Stimulated activated CD4-positive, alpha-beta T cell treated with anti-CD3 and anti-CD28 coated beads, Interleukin-4, amount 100 ng/mL, for 24 hours (primary cell): ENCODE data around the gene PNMA8B.
"Not testable (repeated sequence)": the region's sequence is repeated elsewhere in the genome, so short reads cannot be mapped to it uniquely, and the experiment has no call there.

Experiments
- DNase-seq: peaks from one replicate; pipeline ENCODE4 v3.0.0-alpha.2; 2020

PNMA8B gene

GRCh38 chr19:46513461-46514236 is 18.0 kb upstream of the PNMA8B start:
- peak; percentile 84 for DNase-seq

- DNase-seq = no peak
These were observed 15.6 kb upstream of the PNMA8B start for GRCh38 chr19:46511237-46511636.

- DNase-seq = no peak
These were observed 12.5 kb upstream of the PNMA8B start for GRCh38 chr19:46508206-46508605.

GRCh38 chr19:46503848-46504453 is 8.3 kb upstream of the PNMA8B start:
- no peak for DNase-seq

GRCh38 chr19:46502891-46503290 is 7.2 kb upstream of the PNMA8B start:
- no peak for DNase-seq

- DNase-seq = no peak
These were observed 4.0 kb upstream of the PNMA8B start for GRCh38 chr19:46499692-46500091.

- DNase-seq = no peak
These were observed 2.1 kb upstream of the PNMA8B start for GRCh38 chr19:46497773-46498172.

- not testable (repeated sequence) for DNase-seq
These were observed 1.2 kb upstream of the PNMA8B start for GRCh38 chr19:46496886-46497285.

- no peak for DNase-seq
These were observed 637 bp upstream of the PNMA8B start for GRCh38 chr19:46496304-46496703.

- no peak for DNase-seq
These were observed 504 bp downstream of the PNMA8B start for GRCh38 chr19:46494941-46495785.

- DNase-seq = no peak
These were observed 1.3 kb downstream of the PNMA8B start for GRCh38 chr19:46494146-46494940.

- peak; percentile 24 for DNase-seq
These were observed 2.2 kb downstream of the PNMA8B start for GRCh38 chr19:46493236-46494145.

GRCh38 chr19:46492841-46493235 is 2.8 kb downstream of the PNMA8B start:
- DNase-seq = peak; percentile 11

- no peak for DNase-seq
These were observed 3.5 kb downstream of the PNMA8B start for GRCh38 chr19:46491975-46492682.

GRCh38 chr19:46490774-46491173 is 4.9 kb downstream of the PNMA8B start:
- no peak for DNase-seq

- no peak for DNase-seq
These were observed 6.0 kb downstream of the PNMA8B start for GRCh38 chr19:46489445-46490272.

GRCh38 chr19:46488551-46488950 is 7.1 kb downstream of the PNMA8B start:
- no peak for DNase-seq

- peak; percentile 82 for DNase-seq
These were observed 7.7 kb downstream of the PNMA8B start for GRCh38 chr19:46487802-46488445.

GRCh38 chr19:46487178-46487801 is 8.4 kb downstream of the PNMA8B start:
- no peak for DNase-seq
